Testis (tissue), 3 donors: ENCODE measurements around the gene AP5M1. TPM values are rescaled to one million over a fixed set of nuclear protein-coding genes. Genes with fewer than 3 reads are reported as not detected.

Source experiments
- DNase-seq: peaks from one replicate; pipeline ENCODE4 v3.0.0-alpha.2; 2019
- H3K27ac ChIP-seq, 2 donors: fragments of 200-600 bp; sonication (generic); one replicate each; pipeline ENCODE4 v1.5.1; 2019
- H3K27me3 ChIP-seq: fragments of 200-600 bp; sonication (generic); one replicate; pipeline ENCODE4 v1.5.1; 2019
- H3K36me3 ChIP-seq: fragments of 200-600 bp; sonication (generic); one replicate; pipeline ENCODE4 v1.5.1; 2017; ENCODE audit warnings: low read depth; ENCODE audit errors: missing control alignments
- H3K4me1 ChIP-seq: fragments of 200-600 bp; sonication (generic); one replicate; pipeline ENCODE4 v1.5.1; 2019
- H3K4me3 ChIP-seq, 2 donors: fragments of 200-600 bp; sonication (generic); one replicate each; pipeline ENCODE4 v1.5.1; 2017 to 2019
- H3K9me3 ChIP-seq: fragments of 200-600 bp; sonication (generic); one replicate; pipeline ENCODE4 v1.5.1; 2017
- CTCF ChIP-seq, 3 experiments: fragments of 450-650 bp in 2 of 3; fragments of 200-600 bp in 1 of 3; sonication (generic) in 1 of 3; IDR thresholded peaks; one replicate each; pipeline ENCODE4 v1.5.1; 2016 to 2019; ENCODE audit warnings: antibody characterized with exemption in 3 of 3, mild to moderate bottlenecking in 2 of 3, moderate library complexity in 1 of 3
- POLR2A ChIP-seq: fragments of 450-650 bp; IDR thresholded peaks from one replicate; pipeline ENCODE4 v1.6.1; 2017; ENCODE audit warnings: antibody characterized with exemption, mild to moderate bottlenecking, moderate library complexity
- WGBS, 2 donors: methylation state at CpG; one replicate each; pipeline ENCODE4 v1.1.5; 2018; 5-methylcytosine and 5-hydroxymethylcytosine counted together
- intact Hi-C: fragments of 100-400 bp; cut with DNase I; formaldehyde crosslinking; loops from one replicate; pipeline ENCODE4 v1.15.1; 2023; ENCODE audit warnings: low total_unique reads
- polyA plus RNA-seq: library from polyadenylated mRNA; stranded (reverse); fragments of 350-450 nt; fragmentation: Illumina TruSeq; extraction: RNeasy Lipid Tissue Mini Kit (QIAGEN cat#74804); gene quantifications from one replicate; pipeline ENCODE4 v1.2.3, GENCODE V29; 2014; ENCODE audit warnings: low read depth, low replicate concordance; ENCODE audit not compliant: insufficient read depth
- total RNA-seq, 2 donors: library from RNA; depleted of rRNA; stranded (reverse); fragments of >200 nt; gene quantifications; one replicate each; pipeline ENCODE4 v1.2.3, GENCODE V29; 2016

Gene AP5M1
- total and polyA plus RNA-seq, 3 donors from 2014 or later: 28.3 to 32.0 (median 30.6) TPM

- H3K27ac ChIP-seq: no peak overlapping the region
- intact Hi-C loops: no loop called here
- H3K4me3 ChIP-seq: no peak overlapping the region
- no peaks in the 10 kb centered on the region for H3K27me3 ChIP-seq
- H3K4me1 ChIP-seq: peaks cover 11% of the 10 kb centered on the region
- no peak for DNase-seq
- TF ChIP-seq POLR2A (no peak), CTCF (IDR thresholded peaks at IDR 0.05) (no peak)
- no peaks in the 10 kb centered on the region for H3K9me3 ChIP-seq
- no peaks in the 10 kb centered on the region for H3K36me3 ChIP-seq
These were observed 6.7 kb upstream of the AP5M1 start for GRCh38 chr14:57262117-57262516.

- WGBS, 2 donors: 13 to 15% methylated on average over 2 of the region's 2 CpGs
These were observed 2.7 kb upstream of the AP5M1 start for GRCh38 chr14:57266065-57266464.

GRCh38 chr14:57273236-57273635, 4.5 kb downstream of the AP5M1 start:
- peaks cover 10% of the 10 kb centered on the region for H3K4me1 ChIP-seq
- DNase-seq: no peak
- TF ChIP-seq POLR2A (no peak), CTCF (IDR thresholded peaks at IDR 0.05) (no peak)
- no peak overlapping the region for H3K4me3 ChIP-seq
- intact Hi-C loops: no loop called here
- H3K27ac ChIP-seq: no peak overlapping the region
- H3K9me3 ChIP-seq: no peaks in the 10 kb centered on the region
- no peaks in the 10 kb centered on the region for H3K36me3 ChIP-seq
- no peaks in the 10 kb centered on the region for H3K27me3 ChIP-seq
- 89 to 90% methylated on average over 1 of the region's 1 CpG for WGBS, 2 donors

More at GRCh38 chr14:57266065-57266464, 2.7 kb upstream of the AP5M1 start:
- Histone ChIP-seq H3K4me3 (no peak overlapping the region), H3K9me3 (no peaks in the 10 kb centered on the region), H3K27me3 (no peaks in the 10 kb centered on the region), H3K4me1 (peaks cover 17% of the 10 kb centered on the region), H3K36me3 (no peaks in the 10 kb centered on the region), H3K27ac (no peak overlapping the region)
- intact Hi-C loops: no loop called here
- no peak for TF ChIP-seq CTCF (IDR thresholded peaks at IDR 0.05)
- no peak for TF ChIP-seq POLR2A
- DNase-seq: no peak

GRCh38 chr14:57274551-57274950, 5.8 kb downstream of the AP5M1 start:
- intact Hi-C loops: no loop called here
- Histone ChIP-seq H3K27me3 (no peaks in the 10 kb centered on the region), H3K4me3 (no peak overlapping the region), H3K27ac (no peak overlapping the region), H3K4me1 (peaks cover 10% of the 10 kb centered on the region), H3K36me3 (no peaks in the 10 kb centered on the region), H3K9me3 (no peaks in the 10 kb centered on the region)
- 83 to 90% methylated on average over 2 of the region's 2 CpGs for WGBS, 2 donors
- TF ChIP-seq POLR2A (no peak), CTCF (IDR thresholded peaks at IDR 0.05) (no peak)
- DNase-seq: no peak

- H3K27ac ChIP-seq: no peak overlapping the region
- H3K4me3 ChIP-seq: no peak overlapping the region
- H3K4me1 ChIP-seq: peaks cover 10% of the 10 kb centered on the region
- intact Hi-C loops: no loop called here
- no peak for DNase-seq
- WGBS, 2 donors: 93 to 95% methylated on average over 2 of the region's 2 CpGs
- no peaks in the 10 kb centered on the region for H3K36me3 ChIP-seq
- H3K27me3 ChIP-seq: no peaks in the 10 kb centered on the region
- no peaks in the 10 kb centered on the region for H3K9me3 ChIP-seq
- TF ChIP-seq CTCF (IDR thresholded peaks at IDR 0.05): no peak
- no peak for TF ChIP-seq POLR2A
These were observed 6.4 kb downstream of the AP5M1 start for GRCh38 chr14:57275023-57275664.
